PFSK-1 (cell line): ENCODE measurements around the gene RBBP5.

Source experiments
- FOXP2 ChIP-seq: optimal IDR thresholded peaks from 2 replicates; pipeline ENCODE3; 2011; ENCODE audit warnings: borderline replicate concordance, control low read depth, inconsistent platforms; ENCODE audit not compliant: insufficient read depth; ENCODE audit errors: extremely low read length, extremely low read depth
- POLR2AphosphoS5 ChIP-seq: IDR thresholded peaks from 2 replicates; pipeline ENCODE4 v1.6.1; 2012; ENCODE audit warnings: low read depth, mild to moderate bottlenecking, control low read depth, low read length, moderate library complexity
- REST ChIP-seq, 2 experiments: IDR thresholded peaks; 2 replicates each; pipeline versions ENCODE4 v1.6.1 to v1.8.0; 2011 to 2012; ENCODE audit warnings: low read depth in 2 of 2, low read length in 2 of 2, control low read depth in 1 of 2, inconsistent platforms in 1 of 2, mild to moderate bottlenecking in 1 of 2, moderate library complexity in 1 of 2; ENCODE audit not compliant: insufficient read depth in 1 of 2
- SIN3A ChIP-seq: IDR thresholded peaks from 2 replicates; pipeline ENCODE4 v1.6.1; 2012; ENCODE audit warnings: mild to moderate bottlenecking, low read length, moderate library complexity, borderline replicate concordance; ENCODE audit not compliant: insufficient read depth
- TAF1 ChIP-seq: IDR thresholded peaks from 2 replicates; pipeline ENCODE4 v1.6.1; 2012; ENCODE audit warnings: low read length, control low read depth, borderline replicate concordance; ENCODE audit not compliant: insufficient read depth

Gene RBBP5

GRCh38 chr1:205076245-205076761, 45.5 kb downstream of the RBBP5 start:
- no peak for TF ChIP-seq SIN3A
- no peak for TF ChIP-seq FOXP2
- no peak for TF ChIP-seq TAF1
- TF ChIP-seq POLR2AphosphoS5: no peak
- TF ChIP-seq REST (IDR thresholded peaks at IDR 0.05; ENCODE audit: insufficient read depth in 1 of 2, low read depth in 2 of 2, low read length in 2 of 2): no peak

GRCh38 chr1:205075642-205076155, 46.1 kb downstream of the RBBP5 start:
- TF ChIP-seq TAF1 (no peak), SIN3A (no peak), REST (IDR thresholded peaks at IDR 0.05; ENCODE audit: insufficient read depth in 1 of 2, low read depth in 2 of 2, low read length in 2 of 2) (no peak), POLR2AphosphoS5 (no peak), FOXP2 (no peak)

- TF ChIP-seq TAF1: no peak
Measured at GRCh38 chr1:205074513-205074912, 47.3 kb downstream of the RBBP5 start.

- TF ChIP-seq SIN3A (no peak), REST (IDR thresholded peaks at IDR 0.05; ENCODE audit: insufficient read depth in 1 of 2, low read depth in 2 of 2, low read length in 2 of 2) (no peak), TAF1 (no peak), FOXP2 (no peak), POLR2AphosphoS5 (no peak)
Measured at GRCh38 chr1:205074084-205074483, 47.7 kb downstream of the RBBP5 start.

- TF ChIP-seq FOXP2 (no peak), TAF1 (no peak), SIN3A (no peak), REST (IDR thresholded peaks at IDR 0.05; ENCODE audit: insufficient read depth in 1 of 2, low read depth in 2 of 2, low read length in 2 of 2) (no peak), POLR2AphosphoS5 (no peak)
Measured at GRCh38 chr1:205073511-205073910, 48.3 kb downstream of the RBBP5 start.
